Activated naive CD4-positive, alpha-beta T cell treated with anti-CD3 and anti-CD28 coated beads, Interleukin-2, amount 50 U/mL, for 72 hours (primary cell): Measurements from ENCODE around the gene SETD1A. TPM values are rescaled to one million over a fixed set of nuclear protein-coding genes. Genes with fewer than 3 reads are reported as not detected.

Experiments used
- ATAC-seq, 2 donors: fragments of 150-1000 bp; cut with Tn5 transposase; 2 replicates each; pipeline ENCODE4 v1.10.0; 2021; ENCODE audit warnings: mild to moderate bottlenecking in 2 of 2, moderate library complexity in 2 of 2
- DNase-seq, 2 donors: peaks; one replicate each; pipeline ENCODE4 v3.0.0; 2021 to 2022; ENCODE audit warnings: low spot score in 2 of 2
- H3K27ac Mint-ChIP-seq, 2 donors: one replicate each; pipeline ENCODE4 v1.8.0; 2022; ENCODE audit warnings: mild to moderate bottlenecking in 2 of 2, mixed read lengths in 2 of 2
- H3K36me3 Mint-ChIP-seq, 2 donors: one replicate each; pipeline ENCODE4 v1.8.0; 2022; ENCODE audit warnings: mixed read lengths in 2 of 2
- H3K9me3 Mint-ChIP-seq, 2 donors: one replicate each; pipeline ENCODE4 v1.8.0; 2022; ENCODE audit warnings: mixed read lengths in 2 of 2
- total RNA-seq, 2 donors: library from RNA; stranded (reverse); gene quantifications; one replicate each; pipeline ENCODE4 v1.2.3, GENCODE V29; 2022

Gene SETD1A
- total RNA-seq, 2 donors from 2014 or later, result 24.5 to 34.1 TPM

DNA sequence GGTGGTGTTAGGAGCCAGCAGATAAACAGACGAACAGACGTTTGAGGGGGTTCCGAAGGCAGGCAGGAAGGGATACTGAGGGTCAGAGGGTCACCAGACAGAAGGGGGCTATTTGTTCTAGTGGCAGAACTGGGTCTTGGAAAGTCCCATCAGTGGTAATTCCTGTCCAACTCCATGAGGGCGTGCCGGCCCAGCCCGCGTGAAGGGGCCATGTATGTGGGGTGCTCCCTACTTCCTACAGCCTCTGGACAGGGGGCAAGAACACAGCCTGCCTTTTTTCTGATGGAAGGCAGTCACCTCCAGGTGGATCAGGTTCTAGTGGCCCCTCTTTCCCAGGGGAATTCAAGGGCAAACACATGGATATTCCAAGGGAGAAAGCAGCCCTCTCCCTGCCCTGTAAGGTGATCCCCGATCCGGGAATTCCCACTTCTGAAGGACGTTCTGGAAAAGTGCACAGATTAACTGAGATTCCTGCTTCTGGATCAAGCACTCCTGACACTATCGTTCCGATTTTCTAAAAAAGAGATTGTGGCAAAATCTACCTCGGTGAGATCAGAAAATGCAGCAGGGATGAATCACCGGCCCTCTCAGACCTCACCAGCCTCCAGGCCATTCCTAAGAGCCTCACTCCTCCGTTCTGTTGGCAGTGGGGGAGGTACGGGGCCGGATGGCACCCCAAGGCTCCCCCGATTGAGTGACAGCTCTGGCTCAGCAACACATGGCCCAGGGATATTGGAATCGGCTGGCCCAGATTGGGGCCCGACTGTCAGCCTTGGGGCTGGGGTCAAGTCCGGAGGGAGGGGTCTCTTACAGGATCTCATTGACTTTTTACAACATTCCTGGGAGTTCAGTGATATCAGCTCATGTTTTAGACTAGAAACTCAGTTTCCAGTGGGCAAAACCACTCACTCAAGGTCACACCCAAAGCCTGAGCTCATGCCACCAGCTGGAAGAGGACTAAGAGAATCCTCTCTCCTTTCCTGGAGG lies 40.5 kb downstream of the SETD1A start:
- Mint-ChIP-seq H3K27ac (no peak overlapping the region), H3K9me3 (no peaks in the 10 kb centered on the region), H3K36me3 (no peaks in the 10 kb centered on the region)
- DNase-seq (no peak), ATAC-seq (no peak)

DNA sequence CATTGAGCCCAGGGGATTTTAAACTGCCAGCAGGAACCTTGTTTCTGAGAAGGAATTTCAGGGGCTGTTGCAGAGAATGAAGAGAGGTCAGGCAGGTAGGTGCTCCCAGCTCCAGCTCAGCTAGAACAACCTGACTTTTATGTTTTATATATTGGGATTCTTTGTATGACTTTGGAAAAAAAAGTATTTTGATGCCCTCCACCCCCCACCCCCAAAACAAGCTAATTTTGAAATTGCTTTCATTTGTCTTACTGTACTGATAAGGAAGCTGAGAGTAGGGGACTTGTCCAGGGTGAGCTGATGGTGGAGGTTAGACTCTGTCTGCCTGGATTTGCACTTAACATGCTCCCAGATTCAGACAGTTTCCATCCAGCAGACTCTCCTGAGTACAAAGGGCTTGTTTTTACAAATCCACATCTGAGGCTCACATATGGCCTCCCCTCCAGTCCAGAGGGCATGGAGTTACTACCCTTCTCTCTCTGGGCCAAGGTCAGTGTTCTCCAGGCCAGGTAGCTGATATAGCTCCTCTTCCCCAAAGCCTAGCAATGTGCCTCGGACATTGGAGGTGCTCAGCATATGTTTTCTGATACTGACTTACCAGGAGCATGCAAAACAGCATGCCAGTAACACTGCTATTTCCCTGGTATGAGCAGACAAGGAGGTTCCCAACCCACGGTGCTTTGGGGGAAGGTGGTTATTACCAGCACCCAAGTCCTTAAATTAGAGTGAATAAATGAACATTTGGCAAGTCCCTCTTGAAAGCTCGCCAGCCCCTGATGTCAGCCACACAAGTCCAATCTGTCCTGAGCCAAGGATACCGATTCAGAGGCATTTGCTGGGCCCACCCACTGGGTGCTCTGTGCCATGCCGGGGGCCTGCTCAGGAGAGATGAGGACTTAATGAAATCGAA lies 41.6 kb downstream of the SETD1A start:
- Mint-ChIP-seq H3K9me3 (no peaks in the 10 kb centered on the region), H3K36me3 (no peaks in the 10 kb centered on the region), H3K27ac (no peak overlapping the region)
- DNase-seq (no peak), ATAC-seq (no peak)

DNA sequence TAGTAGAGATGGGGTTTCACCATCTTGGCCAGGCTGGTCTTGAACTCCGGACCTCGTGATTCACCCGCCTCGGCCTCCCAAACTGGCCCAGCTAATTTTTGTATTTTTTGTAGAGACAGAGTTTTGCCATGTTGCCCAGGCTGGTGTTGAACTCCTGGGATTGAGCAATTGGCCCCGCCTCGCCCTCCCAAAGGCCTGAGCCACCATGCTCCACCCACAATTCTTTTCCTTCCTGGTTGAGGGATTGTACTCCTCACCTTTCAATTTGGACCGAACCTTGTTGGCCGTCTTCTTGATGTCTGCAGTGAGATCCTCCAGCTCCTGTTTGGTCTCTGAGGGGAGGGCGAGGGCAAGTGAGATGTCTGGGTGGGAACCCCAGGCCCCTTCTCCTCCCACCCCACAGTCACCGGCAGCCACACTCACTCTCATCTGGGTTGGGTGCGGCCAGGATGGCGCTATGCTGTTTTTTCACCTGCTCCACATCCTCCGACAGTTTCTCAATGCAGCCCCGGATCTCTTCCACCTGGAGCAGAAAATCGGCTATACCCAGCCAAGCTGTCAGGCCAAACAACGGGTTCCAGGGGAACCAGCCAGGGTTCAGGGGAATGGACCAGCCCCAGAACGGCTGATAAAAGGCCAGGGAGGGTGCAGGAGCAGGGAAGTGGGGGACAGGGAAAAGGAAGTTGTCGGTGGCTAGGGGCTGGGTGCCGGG lies 43.3 kb downstream of the SETD1A start:
- Mint-ChIP-seq H3K36me3 (no peaks in the 10 kb centered on the region), H3K27ac (no peak overlapping the region), H3K9me3 (no peaks in the 10 kb centered on the region)
- ATAC-seq (no peak), DNase-seq (no peak)

DNA sequence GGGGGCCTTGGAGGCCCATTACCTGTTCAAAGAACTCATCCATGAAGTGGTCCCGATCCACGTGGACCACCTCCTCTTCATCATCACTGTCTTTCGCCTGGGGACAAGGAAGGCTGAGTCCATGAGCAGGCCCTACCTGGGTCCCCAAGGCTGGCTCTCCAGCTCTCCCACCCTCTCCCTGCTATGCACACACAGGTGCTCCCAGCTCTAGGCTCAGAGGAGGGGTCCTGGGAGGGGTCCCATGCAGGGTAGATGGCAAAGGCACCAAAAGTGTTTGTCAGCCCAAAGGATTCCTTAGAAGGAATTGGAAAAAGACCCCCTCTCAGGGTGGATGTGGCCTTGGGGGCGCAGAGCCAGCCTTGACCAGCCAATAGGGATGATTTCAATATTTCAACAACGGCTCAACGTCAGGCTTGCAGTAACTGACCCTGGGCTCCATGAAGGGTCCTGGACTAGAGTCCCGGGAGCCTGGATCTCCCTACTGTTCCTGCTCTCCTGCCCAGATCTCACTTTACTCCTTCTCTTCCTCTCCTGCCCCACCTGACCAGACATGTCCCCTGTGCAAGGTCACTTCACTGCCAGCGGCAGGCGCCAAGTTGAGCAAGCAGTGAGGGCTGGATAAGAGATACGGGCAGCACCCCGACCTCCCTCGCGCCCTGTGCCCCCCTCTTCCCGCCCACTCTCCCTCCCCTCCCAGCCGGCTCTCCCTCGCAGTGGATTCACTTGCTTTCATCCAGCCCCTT lies 44.1 kb downstream of the SETD1A start:
- Mint-ChIP-seq H3K9me3 (no peaks in the 10 kb centered on the region), H3K27ac (no peak overlapping the region), H3K36me3 (no peaks in the 10 kb centered on the region)
- DNase-seq (no peak), ATAC-seq (no peak)

DNA sequence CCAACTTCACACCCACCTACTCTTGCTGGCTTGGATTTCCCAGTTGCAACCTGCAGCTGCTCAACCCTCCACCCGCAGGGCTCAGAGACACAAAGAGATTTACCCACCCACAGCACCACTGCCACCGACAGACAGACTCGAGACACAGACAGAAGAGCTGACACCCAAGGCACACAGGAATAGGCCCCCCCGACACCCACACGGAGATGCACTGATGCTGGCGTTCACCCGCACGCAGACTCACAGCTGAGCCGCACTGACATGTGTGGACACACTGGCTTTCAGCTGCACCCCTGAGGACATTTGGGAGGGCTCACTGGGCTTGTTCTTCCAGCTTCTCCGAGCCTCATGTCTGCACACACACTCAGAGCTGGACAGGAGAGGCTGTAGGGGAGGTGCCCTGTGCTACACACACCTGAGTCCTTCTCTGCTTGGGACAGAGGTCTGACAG lies 44.7 kb downstream of the SETD1A start:
- Mint-ChIP-seq H3K27ac (no peak overlapping the region), H3K36me3 (no peaks in the 10 kb centered on the region), H3K9me3 (no peaks in the 10 kb centered on the region)
- DNase-seq, result no peak
- ATAC-seq, result no peak

DNA sequence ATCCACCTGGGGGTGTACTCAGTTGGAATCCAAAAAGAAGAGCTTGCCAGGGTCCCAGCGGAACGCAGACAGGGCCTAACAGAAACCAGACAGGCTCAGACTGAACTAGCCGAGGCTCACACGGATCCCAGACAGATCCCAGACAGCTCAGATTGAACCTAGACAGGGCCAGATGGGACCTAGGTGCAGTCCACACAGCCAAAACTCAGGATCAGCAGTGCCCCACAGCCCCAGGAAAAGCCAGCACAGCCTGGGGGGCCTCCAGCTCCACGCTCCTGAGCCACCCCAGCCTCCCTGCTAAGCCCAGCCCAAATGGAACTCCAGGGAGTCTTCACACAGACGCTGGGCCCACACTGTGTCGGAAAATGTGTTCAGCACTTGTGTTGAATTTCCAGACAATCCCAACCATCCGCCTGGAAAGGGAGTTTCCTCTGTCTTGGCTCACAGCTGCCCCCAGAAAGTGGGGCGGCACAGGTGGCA lies 45.3 kb downstream of the SETD1A start:
- ATAC-seq (no peak), DNase-seq (no peak)
- Mint-ChIP-seq H3K36me3 (no peaks in the 10 kb centered on the region), H3K9me3 (no peaks in the 10 kb centered on the region), H3K27ac (peak overlapping the region in 1 of 2 donors; percentile 56)

DNA sequence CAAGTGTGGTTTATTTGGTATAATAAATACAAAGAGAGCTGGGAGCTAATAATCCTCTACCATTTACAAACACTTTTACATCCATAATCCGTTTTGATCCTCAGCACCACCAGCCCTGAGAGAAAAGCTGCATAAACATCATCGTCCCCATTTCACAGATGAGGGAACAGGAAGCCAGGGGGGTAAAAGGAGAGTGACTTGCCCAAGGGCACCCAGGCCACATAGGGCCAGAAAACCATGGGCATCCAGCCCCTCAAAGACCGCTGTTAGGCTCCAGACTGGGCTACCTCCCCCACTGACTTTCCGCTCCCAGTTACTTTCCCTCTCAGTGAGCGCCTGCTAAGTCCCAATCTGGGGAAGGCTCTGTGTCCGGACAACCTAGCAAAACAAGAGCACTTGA lies 46.2 kb downstream of the SETD1A start:
- Mint-ChIP-seq H3K27ac (peak overlapping the region in 1 of 2 donors; percentile 56), H3K36me3 (no peaks in the 10 kb centered on the region), H3K9me3 (no peaks in the 10 kb centered on the region)
- DNase-seq (no peak), ATAC-seq (no peak)

DNA sequence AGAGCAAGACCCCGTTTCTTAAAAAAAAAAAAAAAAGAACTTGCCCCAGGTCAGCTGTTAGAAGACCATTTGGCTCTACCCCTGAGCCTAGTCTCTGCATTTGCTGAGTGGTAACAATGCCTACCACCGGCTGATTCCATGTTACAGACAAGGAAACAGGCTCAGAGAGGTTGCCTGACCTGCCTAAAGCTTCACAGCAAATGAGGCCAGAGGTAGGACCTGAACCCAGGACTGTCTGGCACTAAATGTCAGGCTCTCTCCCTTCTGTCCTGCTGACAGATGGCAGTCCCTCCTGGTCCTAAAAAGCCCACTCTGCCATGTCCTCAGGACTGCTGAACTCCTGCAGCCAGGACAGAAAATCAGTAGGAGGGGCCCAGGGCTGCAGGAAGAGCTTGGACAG lies 47.1 kb downstream of the SETD1A start:
- no peaks in the 10 kb centered on the region for H3K9me3 Mint-ChIP-seq
- H3K36me3 Mint-ChIP-seq, result no peaks in the 10 kb centered on the region
- ATAC-seq, result no peak
- no peak overlapping the region for H3K27ac Mint-ChIP-seq
- no peak for DNase-seq

DNA sequence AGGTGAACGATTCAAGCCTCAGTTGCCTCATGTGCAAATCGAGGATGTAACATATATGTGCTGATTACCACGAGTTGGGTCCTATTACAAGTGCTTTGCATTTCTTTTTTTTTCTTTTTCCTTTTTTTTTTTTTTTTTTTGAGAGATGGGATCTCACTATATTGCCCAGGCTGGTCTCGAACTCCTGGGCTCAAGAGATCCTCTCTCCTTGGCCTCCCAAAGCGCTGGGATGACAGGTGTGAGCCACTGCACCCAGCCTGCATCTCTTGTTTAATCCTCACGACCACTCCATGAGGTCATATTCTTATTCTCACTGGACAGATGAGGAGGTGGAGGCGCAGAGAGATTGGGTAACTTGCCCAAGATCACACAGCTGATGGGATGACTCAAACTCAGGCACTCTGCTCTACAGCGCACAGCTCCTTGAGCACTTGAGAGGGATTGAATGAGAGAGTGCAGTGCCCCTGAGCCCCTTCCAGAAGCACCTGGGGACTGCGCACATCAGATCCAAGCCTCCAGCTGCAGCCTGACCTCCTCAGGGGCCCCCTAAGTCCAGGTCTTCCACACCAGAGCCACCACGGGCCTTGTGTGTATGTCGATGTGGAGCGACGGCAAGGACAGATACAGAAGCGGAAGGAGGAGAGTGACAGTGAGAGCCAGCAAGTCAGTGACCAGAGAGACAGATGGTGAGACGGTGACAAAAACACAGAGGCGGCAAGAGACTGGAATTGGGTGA lies 48.0 kb downstream of the SETD1A start:
- DNase-seq (no peak), ATAC-seq (peak; percentile 27 to 42)
- Mint-ChIP-seq H3K27ac (peak overlapping the region in 1 of 2 donors; percentile 69), H3K9me3 (no peaks in the 10 kb centered on the region), H3K36me3 (no peaks in the 10 kb centered on the region)

DNA sequence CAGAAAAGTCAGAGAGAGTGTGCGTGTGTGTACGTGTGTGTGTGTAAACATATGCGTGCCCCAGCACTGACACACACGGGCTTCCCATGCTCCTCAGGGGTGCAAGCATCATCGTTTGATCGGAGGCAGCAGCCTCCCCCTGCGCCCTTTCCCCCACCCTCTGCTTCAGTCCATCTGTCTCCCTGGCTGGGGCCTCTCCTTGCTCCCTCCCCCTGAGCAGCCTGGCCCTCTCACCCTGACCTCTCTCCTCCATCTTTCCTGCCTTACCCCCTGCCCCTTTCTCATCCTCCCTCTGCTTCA lies 48.5 kb downstream of the SETD1A start:
- no peak for ATAC-seq
- Mint-ChIP-seq H3K36me3 (no peaks in the 10 kb centered on the region), H3K9me3 (no peaks in the 10 kb centered on the region), H3K27ac (no peak overlapping the region)
- no peak for DNase-seq

DNA sequence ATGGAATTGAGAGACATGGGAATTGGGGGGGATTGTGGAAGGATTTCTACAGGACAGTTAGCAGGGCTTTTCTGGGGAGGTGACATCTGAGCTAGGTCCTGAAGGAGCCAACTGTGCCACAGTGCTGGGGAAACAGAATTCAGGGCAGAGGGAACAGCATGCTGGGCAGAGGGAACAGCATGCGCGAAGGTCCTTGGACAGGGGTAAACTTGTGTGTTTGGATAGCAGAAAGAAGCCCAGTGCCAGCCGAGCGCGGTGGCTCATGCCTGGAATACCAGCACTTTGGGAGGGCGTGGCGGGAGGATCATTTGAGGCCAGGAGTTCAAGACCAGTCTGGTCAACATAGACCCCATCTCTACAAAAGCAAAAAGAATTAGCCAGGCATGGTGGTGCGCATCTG lies 49.0 kb downstream of the SETD1A start:
- no peaks in the 10 kb centered on the region for H3K9me3 Mint-ChIP-seq
- ATAC-seq (no peak), DNase-seq (no peak)
- no peak overlapping the region for H3K27ac Mint-ChIP-seq
- no peaks in the 10 kb centered on the region for H3K36me3 Mint-ChIP-seq

DNA sequence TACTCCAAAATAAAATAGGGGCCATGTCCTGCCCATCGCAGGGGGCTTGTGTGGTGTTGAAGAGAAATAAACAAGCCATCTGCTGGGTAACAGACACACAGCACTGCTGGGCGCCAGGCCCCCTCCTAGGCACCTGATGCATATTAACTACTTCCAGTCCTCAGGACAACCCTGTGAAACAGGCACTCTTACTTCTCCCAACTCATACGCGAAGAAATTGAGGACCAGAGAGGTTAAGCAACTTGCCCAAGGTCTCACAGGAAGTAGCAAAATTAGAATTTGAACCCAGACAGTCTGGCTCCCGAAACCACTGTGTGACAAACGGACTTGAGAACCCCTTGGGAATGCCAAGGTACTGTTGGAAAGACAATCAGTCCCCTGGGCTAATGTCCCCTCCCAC lies 50.1 kb downstream of the SETD1A start:
- H3K9me3 Mint-ChIP-seq, result no peaks in the 10 kb centered on the region
- H3K36me3 Mint-ChIP-seq, result no peaks in the 10 kb centered on the region
- no peak for ATAC-seq
- no peak for DNase-seq
- H3K27ac Mint-ChIP-seq, result no peak overlapping the region

DNA sequence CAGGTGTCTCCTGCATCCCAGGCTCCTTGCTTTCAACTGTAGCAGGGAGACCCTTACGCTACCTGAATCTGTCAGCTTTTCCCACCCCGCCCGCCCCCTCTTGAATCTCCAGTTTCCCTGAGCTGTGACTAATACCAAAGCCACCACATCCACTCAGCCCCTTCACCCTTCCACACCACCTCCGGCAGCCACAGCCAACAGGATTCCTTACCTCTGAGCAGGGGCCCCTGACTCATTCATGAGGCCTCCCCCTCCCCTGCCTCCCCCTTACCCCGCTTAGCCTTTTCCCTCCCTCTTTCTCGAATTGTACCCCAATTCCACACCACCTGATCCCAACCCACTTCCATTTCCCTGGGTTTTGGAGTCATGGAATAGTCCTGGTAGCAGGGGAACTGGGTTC lies 50.6 kb downstream of the SETD1A start:
- no peak overlapping the region for H3K27ac Mint-ChIP-seq
- DNase-seq (no peak), ATAC-seq (no peak)
- H3K36me3 Mint-ChIP-seq, result no peaks in the 10 kb centered on the region
- no peaks in the 10 kb centered on the region for H3K9me3 Mint-ChIP-seq

DNA sequence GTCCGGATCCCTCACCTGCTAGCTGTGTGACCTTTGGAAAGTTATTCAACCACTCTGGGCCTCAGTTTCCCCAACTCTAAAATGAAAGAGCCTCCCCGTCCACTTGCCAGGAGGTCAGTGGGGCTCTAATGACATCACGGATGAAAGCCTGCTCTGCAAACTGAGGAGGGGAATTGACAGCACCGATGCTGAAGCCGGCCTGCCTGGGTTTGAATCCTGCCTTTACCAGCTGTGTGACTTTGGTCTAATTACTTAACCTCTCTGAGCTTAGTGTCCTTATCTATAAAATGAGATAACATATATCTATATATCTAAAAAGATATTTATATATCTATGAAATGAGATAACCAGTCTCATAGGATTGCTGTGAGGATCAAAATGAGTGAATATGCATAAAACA lies 51.0 kb downstream of the SETD1A start:
- ATAC-seq (no peak), DNase-seq (no peak)
- Mint-ChIP-seq H3K27ac (no peak overlapping the region), H3K36me3 (no peaks in the 10 kb centered on the region), H3K9me3 (no peaks in the 10 kb centered on the region)

DNA sequence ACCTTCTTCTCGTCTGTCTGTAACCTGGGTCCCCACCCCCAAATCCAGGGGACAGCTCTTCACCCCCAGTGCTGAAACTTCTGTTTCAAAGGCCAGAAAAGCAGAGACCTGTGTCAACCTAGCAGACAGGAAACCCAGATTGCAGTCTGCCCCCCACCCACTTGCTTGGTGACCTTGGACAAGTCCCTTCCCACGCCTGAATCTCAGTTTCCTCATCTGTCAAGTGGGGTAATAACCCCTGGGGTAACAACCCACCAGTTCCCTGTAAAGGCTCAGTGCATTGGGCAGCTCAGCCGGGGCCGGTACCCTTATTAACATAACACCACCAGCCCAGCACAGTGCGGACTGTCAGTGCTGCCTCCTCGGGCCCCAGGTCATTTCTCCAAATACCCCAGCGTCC lies 51.6 kb downstream of the SETD1A start:
- Mint-ChIP-seq H3K9me3 (no peaks in the 10 kb centered on the region), H3K27ac (no peak overlapping the region), H3K36me3 (no peaks in the 10 kb centered on the region)
- DNase-seq, result no peak
- no peak for ATAC-seq
